Stimulated activated CD4-positive, alpha-beta T cell treated with anti-CD3 and anti-CD28 coated beads, TNF-alpha, amount 100 ng/mL, for 1 hour (primary cell): ENCODE measurements around the gene MEF2D.

ENCODE experiments used
- DNase-seq, 3 donors: peaks; one replicate each; pipeline ENCODE4 v3.0.0-alpha.2; 2020; ENCODE audit warnings: low read depth in 3 of 3, low spot score in 1 of 3

Gene MEF2D

DNA sequence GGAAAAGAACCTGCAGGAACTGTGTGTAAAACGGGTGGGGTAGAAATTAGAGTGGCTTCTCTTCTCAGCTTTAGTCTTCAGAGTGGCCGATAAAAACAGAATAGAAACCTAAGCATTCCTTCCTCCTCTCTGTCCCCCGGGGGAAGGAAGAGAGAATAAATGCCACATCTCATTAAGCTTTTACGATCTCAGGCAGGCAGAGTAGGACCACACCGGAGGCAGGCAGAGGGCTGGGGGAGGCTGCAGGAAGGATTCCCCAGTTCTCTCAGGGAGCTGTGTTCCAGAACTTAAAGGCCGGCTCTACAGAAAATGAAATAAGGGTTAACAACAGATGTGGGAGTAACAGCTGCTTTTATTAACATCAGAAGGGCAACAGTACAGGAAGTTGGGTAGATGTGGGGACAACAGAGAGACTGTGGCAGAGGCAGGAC, 24.5 kb upstream of the MEF2D start:
- DNase-seq = no peak

DNA sequence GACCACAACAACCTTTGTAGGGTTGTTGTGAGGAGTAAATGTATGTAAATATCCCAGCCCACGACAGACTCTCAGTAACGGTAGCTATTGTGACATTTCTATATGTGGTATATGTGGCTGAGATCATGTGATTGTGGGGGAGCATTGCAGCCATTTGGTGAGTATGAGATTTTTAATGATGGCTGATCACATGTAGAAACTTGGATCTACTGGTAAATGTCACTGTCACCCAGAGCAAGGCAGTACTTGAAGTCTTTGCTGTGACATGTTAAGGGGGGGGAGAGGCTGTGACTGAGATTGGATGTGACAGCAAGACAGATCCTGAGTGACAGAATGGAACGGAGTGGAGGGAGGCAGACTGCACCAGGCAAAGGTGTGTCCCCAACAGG, 23.9 kb upstream of the MEF2D start:
- DNase-seq = no peak

DNA sequence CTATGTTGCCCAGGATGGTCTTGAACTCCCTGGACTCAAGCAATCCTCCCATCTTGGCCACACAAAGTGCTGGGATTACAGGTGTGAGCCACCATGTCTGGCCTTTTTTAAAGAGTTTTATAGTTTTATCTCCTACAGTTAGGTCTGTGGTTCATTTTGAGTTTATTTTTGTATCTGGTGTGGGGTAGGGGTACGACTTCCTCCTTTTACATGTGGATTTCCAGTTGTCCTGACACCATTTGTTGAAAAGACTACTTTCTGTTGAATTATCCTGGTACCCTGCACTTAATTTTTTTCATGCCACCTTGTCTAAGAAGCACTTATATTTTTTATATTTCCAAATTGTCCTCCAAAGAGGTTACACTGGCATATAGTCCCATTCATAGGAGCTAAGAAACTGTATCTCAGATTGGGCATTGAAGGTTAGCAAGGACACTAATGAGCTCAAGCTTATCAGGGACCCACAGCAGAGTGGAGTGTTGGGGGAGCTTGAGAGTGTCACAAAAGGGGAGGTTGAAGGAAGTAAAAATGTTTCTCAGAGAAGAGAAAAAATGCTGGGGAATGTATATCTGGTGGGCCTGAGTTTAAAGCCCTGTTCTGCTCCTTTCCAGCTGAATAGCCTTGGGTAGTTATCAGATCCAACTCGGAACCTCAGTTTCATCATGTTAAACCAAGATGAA, 23.4 kb upstream of the MEF2D start:
- no peak for DNase-seq

DNA sequence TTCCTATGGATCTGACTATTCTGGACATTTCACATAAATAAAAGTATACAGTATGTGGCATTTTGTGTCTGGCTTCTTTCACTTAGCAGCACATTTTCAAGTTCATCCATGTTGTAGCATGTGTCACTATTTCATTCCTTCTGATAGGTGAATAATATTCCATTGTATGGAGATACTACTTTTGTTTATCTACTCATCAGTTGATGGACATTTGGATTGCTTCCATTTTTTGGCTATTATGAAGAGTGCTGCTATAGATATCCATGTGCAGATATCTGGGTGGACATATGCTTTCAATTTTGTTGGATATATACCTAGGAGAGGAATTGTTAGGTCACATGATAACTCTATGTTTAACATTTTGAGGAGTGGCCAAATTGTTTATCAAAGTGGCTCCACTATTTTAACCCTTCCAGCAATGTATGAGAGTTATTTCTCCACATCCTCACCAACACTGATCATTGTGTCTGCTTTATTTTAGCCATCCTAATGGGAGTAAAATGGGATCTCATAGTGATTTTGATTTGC, 21.9 kb upstream of the MEF2D start:
- no peak for DNase-seq

DNA sequence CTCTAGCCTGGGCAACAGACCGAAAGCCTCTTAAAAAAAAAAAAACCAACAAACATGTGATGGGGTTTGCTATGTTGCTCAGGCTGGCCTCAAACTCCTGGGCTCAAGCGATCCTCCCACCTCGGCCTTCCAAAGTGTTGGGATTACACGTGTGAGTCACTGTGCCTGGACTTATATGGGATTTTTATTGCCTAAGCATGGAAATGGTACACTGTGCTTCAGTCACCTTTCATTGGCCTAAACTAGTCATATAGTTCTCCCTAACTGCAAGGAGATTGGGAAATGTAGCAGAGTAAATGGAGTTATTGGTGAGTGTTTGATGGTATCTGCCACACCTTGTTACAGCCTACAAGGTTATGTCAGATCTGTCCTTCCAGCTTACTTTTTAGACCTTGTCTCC, 17.2 kb upstream of the MEF2D start:
- no peak for DNase-seq

DNA sequence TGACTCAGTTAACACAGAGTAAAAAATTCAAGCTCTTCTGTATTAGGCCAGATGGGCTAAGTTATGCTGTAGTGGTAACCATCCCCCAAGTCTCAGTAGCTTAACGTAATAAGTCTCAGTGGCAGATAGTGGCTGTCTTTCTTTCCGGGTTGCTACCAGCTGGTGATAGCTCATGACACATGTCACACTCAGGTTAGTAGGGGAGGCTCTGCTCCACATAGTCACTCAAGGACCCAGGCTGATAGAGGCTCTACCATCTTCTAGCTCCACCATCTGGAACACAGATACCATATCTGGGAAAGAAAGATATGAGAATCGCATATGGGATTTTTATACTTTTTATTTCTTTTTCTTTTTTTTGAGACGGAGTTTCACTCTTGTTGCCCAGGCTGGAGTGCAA, 16.2 kb upstream of the MEF2D start:
- no peak for DNase-seq

DNA sequence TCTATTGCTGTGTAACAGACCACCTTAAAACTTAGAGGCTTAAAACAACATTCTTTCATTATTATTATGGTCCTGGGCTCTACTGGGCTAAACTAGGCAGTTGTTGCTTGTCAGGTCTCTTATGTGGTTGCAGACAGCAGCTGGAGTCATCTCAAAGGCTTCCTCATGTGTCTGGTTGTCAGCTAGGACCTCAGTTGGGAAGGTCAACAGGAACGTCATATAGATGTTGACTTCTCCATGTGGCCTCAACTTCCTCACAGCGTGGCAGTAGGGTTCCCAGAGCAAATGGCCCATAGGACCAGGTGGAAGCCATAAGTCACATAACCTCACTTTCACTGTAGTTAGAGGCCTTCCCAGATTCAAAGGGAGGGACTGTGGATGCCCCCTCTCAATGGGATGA, 15.4 kb upstream of the MEF2D start:
- DNase-seq = no peak

DNA sequence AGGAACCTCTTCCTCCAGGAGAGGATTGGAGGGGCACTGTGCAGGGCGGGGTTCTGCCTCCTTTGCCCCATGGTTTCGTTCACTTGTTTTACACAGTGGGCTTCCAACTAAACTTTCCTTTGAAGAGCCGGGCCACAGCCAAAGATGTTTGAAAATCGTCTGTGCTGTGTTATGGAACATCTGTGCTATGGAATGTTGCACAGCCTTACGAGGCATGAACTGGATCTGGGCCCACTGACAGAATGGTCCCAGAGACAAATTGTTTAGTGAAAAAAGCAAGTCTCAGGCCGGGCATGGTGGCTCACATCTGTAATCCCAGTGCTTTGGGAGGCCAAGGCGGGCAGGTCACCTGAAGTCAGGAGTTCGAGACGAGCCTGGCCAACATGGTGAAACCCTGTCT, 12.6 kb upstream of the MEF2D start:
- DNase-seq = no peak

DNA sequence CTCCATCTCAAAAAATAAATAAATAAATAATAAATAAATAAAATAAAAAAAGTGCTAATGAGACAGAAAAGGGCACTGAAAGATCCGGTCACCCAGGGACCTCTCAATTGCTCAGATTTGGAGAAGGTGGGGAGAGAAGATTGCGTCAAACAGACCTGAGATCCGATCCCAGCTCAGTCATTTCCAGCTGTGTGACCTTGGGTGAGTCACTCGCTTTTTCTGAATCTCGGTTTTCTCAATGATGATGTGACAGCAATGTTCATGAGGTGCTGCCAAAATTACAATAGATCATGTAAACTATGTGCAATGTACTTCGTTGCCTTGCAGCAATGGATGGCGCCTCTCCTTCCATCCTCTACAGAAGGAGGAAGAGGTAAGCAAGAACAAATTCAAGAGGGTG, 11.1 kb upstream of the MEF2D start:
- DNase-seq = no peak

DNA sequence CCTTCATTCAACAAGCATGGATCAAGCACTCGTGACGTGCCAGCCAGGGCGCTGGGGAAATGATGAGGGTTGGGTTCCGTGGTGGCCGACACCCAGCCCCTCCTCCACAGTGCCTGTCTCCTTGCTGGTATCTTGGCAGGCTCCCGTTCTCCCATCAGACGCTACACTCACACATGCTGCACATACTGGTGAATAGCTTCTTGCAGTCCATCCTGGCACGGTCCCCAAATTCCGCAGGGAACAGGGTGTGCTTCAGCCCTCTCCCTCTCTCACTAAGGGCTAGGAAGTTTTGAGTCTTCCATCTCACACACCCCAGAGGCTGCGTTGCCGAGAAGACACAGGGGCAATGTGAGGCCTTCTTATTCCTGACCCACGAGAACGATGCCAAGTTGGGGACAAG, 10.1 kb upstream of the MEF2D start:
- DNase-seq = no peak

DNA sequence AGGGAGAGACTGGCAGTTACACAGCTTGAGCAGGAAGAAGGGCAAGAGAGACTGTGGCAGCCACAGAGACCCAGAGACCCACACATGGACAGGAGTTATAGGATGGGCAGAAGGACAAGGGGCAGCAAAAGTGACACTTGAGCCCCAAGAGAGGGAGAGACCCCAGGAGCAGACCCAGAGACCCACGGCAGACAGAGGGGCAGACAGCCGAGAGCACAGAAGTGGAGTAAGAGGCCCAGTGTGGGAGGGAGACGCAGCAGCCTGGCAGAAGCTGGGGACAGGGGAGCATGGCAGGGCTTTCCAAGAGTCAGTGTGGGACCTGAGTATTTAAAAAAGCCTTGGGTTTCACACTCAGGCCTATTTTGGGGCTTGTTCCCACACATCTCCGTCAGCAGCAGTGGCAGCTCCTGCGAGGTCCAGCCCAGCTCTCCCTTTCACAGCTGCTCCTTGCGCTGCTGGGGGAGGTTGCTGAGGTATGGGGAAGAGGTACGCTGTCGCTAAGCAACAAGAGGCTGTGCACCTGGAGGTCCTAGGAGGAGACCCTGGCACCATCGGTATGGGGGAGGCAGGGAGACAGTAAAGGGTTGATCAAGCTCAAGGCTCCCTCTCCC, 9.0 kb upstream of the MEF2D start:
- no peak for DNase-seq

DNA sequence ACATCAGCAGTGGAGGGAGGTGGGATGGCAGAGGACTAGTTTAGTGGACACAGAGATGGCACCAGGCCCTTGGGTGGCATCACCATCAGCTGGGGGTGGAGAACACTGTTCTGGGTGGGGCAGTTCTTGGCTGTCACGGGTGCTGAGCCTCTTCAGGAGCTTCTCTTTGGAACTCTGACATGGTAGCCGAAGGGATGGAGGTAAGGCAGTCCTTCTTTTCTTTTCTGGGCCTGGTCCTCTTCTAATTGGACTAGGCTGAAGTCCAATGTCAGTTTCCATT, 8.3 kb upstream of the MEF2D start:
- no peak for DNase-seq

DNA sequence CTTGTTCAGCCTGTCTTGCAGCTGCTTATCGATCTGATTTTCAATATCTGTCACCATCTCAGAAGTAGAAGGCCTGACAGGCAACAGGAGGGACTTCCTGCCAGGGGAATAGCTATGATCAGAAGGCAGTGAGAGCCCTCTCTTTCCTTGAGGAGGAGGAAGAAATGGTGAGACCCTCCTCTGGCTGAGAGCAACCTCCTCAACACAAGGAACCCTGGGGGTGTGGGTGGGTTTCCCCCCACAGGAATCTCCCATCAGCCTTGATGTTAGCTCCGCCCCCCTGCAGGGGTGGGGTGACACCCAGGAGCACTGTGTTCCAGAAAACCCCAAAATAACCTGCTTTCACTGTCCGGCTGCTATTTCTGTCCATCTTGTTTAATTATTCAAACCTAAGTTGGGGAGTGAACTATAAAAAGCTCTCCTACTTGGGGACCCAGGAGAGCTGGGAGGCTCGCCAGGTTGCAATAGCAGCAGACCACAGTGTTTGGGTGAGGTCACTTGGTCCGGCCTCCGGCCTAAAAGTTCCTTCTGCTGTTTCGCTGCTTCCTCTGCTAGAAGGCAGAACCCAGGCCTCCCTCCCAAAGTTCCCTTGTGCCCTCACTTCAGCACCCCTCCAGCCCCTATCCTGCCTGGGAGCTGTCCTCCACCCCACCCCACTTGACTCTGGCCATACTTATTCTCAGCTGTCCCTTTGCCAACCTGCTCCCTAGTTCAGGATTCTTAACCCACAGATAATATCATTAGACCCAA, 7.8 kb upstream of the MEF2D start:
- DNase-seq = no peak

DNA sequence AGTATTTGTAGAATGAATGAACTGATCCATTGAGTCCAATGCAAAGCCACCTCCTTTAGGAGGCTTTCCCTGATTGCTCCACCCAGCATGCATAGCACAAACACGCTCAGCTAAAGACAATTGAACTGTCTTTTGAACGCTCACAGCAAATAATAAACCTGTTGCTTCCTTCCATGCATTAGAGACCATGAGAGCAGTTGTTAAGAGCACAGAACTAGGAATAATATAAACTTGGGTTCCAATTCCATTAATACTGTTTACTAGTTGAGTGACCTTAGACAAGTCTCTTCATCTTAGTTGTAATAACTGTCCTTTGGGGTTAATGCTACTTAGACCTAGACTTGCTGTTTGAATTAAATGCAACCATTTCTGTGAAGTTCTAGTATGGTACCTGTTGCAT, 5.9 kb upstream of the MEF2D start:
- no peak for DNase-seq

DNA sequence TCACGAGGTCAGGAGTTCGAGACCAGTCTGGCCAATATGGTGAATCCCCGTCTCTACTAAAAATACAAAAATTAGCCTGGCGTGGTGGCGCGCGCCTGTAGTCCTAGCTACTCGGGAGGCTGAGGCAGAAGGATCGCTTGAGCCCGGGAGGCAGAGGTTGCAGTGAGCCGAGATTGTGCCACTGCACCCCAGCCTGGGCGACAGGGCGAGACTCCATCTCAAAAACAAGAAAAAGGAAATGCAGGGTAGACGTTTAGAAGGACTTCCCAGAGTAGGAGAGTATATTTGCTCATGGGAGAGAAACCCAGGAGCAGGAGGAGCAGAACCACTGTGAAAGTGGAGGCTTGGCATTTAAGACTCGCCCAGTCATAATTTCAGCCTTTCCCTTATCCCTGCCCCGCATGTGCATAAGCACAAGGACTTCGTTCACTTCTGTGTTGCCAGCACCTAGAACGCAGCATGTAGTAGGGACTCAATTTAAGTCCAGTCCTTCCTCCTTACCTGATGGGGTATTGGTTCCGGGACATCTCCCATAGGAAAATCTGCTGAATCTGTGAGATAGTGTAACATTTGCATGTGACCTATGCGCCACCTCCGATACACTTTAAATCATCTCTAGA, 5.2 kb upstream of the MEF2D start:
- DNase-seq = no peak

DNA sequence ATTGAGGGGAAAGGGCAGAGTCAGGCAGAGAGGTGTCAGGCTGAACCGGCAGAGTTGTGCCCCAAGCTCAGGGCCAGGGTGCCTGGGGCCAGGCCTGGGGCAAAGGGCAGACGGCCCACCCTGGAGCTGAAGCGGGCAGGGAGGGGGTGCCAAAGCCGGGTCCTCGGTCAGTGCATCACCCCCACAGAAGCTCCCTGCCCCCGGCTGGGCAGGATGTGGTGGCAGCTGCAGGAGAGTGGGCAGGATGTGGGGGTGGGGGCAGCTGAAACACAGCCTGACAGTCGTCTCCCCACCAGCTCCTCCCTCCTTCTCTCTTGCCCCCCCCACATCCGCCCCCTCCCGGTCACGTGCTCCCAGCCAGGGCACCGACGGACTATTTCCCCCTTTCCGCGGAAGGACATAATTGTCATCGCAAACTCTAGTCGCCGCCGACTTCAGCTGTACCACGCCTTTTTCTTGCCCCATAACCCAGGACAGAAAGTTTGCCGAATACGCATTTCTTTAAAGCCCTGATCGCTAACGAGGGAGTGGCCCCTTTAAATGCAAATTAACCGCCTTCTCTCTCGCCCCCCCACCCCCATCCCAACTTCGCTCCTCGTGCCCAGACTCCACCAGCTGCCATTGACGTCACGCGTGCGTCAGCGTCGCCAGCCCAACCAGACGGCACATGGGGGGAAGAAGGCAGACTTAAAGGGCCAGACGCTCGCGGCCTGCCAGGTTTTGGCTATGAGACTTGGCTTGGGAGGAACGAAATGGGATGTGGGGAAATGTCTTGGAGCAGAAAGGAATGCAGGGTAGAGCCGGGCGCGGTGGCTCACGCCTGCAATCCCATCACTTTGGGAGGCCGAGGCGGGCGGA, 4.5 kb upstream of the MEF2D start:
- peak; percentile 91 to 94 (median 93) for DNase-seq

DNA sequence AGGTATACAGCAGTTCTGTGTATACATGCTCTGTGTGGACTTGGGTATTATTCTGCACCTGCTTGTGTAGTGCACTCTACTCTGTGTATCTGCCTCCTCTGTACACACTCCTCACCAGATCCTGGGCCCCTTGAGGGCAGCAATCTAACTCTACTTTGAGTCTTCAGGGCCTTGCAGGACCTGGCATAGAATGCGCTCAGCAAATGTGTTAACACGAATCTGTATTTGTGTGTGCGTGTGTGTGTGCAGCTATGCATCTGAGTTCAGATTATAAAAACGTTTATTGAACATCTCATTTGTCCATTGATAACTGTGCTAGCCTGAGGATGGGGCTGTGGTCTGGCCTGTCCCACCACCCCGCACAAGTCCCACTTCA, 3.9 kb upstream of the MEF2D start:
- no peak for DNase-seq

DNA sequence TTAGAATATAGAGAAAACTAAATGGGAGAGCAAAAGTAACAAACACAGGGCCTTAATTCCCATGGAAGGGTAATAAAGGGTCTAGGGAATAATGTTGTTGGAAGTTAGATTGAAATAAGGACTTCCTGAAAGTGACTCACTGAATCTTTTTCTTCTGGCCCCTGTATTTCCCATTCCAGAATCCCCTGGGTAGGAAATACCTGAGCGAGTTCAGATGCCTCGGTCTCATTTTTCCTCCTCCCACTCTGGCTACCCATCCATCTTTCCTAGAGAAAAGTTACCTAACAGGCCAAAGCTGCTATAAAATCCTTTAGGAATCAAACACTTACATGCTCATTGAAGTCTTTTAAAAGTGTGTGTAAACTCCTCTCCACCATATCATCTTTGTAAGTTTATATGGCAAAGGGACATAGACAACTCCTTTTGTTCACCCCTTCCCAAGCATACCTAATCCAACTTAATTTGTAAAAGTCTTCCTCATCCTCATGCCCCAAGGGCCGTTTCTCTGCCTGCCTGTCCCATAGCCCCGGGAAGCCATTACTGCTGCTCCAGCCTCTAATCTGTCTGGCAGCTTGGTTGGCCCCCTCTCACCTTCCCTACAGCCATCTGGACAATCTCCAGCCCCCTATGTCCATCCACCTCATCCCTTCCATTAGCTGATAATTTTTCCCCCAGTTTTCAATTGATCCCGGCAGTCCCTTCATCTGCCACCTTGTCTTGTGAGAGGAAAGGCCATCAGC, 3.3 kb upstream of the MEF2D start:
- no peak for DNase-seq

DNA sequence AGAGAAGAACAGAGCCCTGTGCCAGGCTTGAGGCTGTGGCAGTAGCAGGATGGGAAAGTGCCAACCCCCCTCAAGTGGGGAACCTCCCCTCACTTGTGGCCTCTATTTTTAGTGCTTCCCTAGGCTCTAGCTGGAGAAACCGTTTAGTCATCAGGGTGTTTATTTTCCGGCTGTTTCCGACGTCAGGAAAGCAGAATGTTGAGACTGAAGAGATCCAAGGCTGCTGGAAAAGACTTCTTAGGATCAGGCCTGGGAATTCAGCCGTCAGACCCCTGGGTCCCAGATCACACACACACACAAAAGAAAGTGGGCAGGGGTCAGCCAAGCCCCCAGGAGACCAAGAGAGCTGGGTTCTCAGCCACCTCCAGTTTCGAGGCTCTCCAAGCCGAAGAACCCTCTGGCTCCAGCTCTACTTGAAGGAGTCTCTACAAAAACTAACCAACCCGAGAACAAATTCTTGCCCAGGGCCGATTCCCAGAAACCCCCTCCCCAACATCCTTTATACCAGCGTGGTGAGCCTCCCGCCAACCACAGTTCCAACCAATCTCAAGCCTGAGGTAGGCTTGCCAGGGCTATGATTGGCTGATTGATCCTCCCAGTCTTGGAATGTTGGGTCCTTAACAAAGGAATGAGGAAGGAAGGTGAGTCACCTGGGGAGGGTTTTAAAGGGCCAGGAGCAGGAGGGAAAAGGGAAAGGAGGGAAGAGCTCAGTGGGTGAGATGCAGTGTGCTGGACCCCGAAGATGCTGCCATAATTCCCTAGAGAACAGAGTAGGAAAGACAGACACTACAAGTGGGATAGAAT, 2.5 kb upstream of the MEF2D start:
- DNase-seq = no peak

DNA sequence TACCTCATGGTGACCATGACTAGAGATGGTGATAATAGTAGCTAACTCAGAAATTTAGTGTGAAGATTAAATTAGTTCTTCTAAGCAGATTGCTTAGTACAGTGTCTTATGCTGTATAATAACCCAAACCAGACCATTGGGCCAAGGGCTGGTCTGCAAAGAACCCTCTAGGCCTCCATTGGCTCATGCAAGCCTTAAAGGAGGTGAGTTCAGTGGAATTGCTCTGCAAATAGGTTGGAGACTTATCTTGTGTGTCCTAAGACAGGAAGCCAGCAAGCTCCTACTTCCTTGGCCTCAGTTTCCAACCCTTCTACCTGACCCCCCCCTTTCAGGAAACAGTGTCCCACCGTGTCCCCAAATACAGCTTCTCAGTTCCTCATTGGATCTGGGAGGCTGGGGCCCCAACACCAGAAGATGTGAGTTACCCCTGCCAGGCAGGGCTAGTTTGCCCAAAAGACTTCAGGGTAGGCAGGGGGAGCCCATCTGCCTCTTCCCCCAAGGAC, 1.9 kb upstream of the MEF2D start:
- DNase-seq = no peak
